Activated CD4-positive, alpha-beta T cell treated with anti-CD3 and anti-CD28 coated beads for 1 hour (primary cell): ENCODE results near the gene SHLD1.

Experiments
- DNase-seq: peaks from one replicate; pipeline ENCODE4 v3.0.0-alpha.2; 2020

The SHLD1 gene

DNA sequence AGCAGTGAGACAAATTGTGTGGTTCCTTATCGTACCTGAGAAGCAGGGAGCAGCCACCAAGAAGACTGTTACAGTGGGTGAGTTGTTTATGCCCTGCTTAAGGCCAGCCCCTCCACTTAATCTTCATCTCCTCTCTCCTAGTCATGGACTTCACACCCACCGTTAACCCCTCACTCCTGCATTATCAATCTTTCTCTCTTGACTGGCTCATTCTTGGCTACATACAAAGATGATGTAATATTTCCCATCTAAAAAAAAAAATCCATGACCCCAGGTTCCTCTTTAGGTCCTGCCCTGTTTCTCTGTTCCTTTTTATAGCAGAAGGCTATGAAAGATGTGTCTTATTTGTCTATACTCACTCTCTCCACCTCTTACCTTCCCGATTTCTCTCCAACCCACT lies 72.4 kb downstream of the SHLD1 start:
- no peak for DNase-seq

DNA sequence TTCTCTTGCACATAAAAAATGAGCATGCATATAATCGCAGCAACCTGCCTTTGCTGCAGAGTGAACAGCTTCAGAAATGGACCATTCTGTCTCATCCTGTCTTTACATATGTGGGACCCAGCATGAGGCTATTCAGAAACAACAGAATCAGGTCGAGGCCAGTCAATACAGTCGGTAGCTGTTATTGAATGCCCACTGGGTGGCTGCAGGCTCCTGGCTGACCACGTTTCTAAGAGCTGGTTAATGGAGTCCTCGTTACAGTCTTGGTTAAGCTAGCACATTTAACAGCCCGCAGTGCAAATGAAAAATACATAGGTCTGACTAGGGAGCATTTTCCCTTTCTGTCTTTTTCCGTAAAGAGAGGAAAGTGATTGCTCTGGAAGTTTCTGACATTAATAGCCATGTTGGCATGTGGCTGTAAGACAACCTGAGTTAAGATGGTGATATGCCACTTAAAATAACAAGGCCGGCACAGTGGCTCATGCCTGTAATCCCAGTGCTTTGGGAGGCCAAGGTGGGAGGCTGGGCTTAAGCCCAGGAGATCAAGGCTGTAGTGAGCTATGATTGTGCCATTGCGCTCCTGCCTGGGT lies 75.0 kb downstream of the SHLD1 start:
- DNase-seq = no peak

DNA sequence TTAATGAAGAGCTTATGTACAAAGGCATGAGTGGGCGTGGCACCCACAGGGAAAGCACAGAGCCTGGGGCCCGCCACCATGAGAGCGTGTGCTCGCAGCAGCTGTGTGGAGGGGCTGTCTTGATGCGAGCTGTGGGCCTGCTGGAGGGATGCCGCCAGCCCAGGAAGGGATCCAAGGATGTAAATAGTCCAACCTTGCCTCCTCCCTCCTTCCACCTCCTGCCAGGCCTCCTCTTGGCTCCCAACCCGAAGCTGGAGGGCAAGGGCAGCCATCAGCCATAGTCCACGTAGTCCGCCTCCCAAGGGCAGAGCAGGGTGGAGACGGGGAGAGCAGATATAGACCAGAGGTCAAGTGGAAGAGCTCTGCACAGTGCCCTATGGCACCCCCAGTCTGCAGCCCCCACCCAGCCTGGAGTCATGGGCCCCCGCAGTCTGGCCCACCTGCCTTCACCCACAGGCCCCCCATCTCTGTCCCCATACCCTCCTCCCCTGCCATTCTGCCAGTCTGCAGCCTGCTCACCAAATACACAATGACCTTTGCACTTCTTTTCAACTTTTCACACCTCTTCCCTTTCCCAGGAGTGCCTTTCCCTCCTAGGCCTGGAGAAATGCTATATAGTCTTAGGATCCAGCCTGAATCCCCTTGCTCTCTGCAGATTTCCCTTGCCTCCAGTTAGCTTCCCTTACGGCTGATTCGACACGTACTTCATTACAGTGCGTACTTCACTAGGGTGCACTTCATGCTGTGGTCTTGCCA lies 77.1 kb downstream of the SHLD1 start:
- no peak for DNase-seq

DNA sequence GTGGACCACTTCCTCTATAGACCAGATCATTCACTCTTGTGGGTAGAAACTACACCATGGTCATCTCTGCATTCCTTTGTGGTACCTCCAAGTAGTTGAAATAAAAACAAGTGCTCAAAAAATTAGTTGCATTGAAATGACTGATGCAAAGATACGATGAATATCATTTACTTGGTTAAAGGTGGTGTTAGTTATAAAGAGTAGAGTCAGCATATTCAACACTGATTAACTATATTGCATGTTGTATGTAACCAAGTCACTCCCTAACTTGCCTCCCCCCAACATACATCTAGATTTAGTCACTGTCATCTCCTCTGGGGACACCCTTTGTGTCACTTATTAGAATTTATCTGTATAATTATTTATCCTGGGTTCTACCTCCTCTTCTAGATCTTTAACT lies 77.7 kb downstream of the SHLD1 start:
- DNase-seq = no peak

DNA sequence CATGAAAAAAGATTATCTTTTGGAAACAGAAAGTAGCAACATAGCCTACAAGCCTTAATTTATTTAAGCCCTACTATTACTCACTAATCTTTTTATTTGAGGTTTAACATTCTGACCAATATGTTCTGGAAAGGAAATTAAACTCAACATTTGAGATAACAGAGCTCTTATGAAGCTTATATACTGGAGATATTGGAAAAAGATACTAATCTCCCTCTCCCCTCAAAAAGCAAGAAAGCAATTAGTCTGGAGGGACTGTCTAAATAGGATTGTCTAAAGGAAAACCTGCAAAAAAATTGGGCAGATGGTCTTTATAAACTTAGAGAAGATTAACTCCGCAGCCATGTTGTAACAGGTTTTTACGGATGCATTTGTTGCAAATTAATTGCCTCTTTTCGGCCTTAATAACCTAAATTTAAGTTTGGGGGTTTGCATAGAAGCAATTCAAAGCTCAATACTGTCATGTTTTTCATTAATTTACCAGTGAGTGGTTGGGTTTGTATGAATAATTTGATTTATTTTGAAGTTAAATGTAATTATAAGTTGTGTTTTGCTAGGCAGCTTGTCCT lies 79.1 kb downstream of the SHLD1 start:
- DNase-seq = no peak

DNA sequence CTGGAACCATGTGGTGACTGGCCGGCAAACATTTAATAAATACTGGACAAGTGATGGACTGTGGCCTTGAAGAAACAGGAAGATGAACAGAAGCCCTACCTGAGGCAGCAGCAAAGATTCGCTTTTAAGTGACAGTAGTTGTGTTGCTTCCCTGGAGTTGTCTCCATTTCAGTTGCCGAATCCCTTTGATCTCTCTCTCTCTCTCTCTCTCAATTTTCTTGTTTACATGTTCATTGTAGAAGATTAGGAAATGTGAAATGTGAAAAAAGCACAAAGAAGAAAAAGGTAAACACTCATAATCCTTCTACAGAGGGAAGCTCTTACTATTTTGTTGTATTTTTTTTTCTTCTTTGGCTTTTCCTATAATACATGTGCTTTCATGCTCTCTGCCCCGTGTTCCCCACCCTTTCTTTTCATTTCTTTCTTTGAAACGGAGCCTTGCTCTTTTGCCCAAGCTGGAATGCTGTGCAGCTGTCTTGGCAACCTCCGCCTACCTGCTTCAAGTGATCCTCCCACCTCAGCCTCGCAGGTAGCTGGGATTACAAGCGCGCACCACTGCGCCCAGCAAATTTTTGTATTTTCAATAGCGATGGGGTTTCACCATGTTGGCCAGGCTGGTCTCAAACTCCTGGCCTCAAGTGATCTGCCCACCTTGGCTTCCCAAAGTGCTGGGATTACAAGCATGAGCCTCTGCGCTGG lies 81.5 kb downstream of the SHLD1 start:
- no peak for DNase-seq

DNA sequence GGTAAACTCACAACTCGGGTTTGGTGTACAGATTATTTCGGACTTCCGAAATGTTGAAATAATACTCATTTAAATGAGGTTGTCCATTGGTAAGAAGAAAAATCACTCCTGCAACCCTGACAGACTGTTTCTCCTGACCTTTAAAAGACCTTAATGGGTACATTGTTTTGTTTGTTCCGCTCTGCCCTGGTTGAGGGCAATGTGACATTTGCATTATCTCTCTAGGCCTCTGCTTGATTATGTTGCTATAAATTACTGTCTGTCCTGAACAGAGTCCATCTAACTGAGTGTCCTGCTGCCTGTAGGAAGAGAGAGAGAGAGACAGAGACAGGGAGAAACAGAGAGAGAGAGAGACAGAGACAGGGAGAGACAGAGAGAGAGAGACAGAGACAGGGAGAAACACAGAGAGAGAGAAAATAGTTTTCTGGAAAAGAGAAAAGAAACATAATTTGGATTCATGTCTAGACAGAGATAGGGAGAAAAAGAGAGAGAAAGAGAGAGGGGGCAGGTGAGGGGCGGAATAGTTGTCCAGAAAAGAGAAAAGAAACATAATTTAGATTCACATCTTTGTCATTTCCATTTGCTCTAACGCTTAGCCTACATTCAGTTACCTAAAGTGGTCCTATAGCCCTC lies 83.2 kb downstream of the SHLD1 start:
- no peak for DNase-seq

DNA sequence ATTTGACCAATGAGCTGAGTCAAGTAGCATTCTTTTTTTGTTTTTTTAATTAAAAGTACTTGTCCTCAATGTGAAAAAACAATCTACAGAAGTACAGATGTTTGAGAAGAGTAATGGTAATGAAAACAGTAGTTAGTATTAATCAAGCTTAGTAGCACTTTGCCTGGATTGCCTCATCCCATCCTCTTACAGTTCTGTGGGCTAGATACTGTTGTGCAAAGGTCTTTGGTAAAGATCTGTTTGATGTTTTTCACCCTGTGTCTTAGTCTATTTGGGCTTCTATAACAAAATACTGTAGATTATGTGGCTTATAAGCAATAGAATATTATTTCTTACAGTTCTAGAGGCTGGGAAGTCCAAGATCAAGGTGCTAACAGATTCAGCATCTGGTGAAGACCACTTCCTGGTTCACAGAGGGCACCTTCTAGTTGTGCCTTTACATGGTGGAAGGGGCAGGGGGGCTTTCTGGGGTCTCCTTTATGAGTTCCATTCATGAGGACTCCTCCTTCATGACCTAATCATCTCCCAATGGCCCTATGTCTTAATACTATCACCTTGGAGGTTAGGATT lies 84.3 kb downstream of the SHLD1 start:
- DNase-seq = no peak

DNA sequence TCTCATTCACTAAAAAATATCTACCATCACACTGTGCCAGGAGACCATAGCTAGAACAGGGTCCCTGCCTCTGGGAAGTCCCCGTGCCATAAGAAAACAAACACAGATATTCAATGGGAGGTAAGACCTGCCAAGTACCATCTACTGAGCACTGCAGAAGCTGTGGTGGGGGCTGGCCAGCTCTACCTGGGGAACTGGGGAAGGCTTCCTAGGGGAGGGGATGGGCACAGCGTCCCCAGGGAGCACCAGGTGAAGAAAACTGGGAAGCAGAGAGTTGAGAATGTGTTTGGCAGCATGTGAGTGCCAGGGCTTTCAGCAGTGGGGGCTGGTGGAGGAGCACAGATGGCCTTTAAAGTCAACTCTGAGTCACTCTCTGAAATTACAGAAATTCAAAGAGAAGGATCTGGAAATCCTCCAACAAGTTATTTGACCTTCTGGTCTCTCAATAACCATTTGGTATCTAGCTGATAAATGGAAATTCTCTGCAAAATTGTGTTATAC lies 85.2 kb downstream of the SHLD1 start:
- no peak for DNase-seq

DNA sequence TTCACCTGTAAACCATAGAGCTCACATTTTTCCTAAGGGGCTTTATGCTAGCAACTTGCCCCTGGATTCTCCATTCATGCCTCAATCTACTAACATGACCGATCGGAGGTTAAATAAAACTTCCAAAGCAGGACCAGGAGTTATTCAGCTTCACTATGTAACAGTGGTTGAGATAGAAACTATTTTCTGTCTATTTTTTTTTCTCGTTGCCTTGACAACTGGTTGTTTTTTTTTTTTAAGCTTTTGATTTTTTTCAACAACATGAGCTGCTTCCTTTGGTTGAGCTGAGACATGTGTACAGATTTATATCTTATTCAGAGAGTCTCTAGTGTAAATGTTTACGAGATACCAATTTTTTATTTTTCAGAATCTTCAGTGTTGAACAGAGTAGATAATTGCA lies 85.7 kb downstream of the SHLD1 start:
- no peak for DNase-seq

DNA sequence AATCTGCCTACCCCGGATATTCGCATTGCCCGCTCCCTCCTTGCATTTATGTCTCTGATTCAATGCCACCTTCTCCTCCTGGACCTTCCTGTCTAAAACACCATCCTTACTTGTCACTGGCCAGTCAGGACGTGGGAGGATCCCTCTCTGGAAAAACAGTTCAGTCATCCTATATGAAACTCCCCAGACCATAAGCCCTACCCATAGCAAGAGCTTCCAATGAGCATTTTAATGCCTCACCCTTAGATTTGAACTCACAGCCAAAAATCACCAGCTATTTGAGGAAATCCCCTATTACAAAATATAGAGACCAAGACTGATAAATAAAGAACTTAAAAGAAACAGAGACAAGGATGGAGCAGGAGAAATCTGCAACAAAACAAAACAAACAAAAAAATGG lies 86.4 kb downstream of the SHLD1 start:
- no peak for DNase-seq

DNA sequence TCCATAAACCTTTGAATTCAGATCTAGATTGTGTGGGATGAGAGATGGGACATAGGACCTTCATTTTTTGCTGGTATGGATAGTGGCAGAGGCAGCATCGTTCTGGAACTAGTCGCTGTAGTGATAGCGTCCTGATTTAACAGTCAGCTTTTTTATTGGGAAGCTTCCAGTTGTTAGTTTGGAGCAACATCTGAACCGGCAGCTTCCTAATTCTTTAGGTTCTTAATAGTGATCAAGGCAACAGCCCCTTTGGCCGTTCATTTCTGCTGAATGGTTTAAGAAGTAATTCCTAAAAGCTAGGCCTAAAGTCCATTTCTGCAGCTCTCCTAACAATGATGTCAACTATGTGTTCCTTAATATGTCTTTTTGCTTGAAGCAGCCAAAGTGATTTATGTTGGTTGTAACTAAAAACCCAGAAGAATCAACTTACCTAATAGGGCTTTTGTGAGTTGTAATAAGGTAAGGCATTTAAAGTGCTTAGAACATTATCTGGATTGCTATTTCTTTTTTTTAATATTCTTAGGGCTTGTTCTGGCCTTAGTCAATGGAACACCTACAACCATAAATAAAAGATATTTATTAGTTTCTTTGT lies 90.3 kb downstream of the SHLD1 start:
- no peak for DNase-seq

DNA sequence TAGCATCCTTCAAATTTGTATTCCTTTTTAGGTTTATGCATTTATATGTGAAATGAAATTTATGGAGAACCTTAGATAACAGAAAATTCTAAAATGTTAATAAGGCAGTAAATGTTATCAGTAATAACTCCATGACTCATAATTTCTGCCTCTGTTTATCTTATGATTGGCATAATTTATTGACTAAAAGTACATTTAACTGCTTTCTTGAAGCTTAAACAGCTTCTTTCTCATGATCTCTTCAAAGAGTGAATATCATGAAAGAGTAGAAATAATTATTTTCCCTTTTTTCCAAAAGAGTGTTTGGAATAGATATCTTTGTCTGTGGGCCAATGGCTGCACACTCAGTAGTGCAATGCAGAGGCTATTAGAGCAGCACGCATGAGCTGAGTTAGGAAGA lies 91.3 kb downstream of the SHLD1 start:
- DNase-seq = no peak

DNA sequence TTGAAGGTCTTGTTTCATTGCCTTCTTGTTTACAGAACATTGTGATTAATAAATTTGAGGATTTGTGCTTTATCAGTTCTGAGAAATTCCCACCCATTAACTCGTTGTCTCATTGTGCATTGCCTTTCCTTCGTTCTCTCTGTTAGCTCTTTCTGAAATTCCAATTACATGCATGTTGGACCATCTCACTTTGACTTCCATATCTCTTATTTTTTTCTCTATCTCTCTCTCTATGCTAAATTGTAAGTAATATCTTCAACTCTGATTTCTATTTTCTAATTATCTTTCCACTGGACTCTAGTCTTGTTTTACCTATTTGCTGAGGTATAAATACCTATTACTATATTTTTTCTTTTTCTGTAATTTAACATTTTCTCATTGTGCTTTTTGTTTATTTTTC lies 92.3 kb downstream of the SHLD1 start:
- no peak for DNase-seq

DNA sequence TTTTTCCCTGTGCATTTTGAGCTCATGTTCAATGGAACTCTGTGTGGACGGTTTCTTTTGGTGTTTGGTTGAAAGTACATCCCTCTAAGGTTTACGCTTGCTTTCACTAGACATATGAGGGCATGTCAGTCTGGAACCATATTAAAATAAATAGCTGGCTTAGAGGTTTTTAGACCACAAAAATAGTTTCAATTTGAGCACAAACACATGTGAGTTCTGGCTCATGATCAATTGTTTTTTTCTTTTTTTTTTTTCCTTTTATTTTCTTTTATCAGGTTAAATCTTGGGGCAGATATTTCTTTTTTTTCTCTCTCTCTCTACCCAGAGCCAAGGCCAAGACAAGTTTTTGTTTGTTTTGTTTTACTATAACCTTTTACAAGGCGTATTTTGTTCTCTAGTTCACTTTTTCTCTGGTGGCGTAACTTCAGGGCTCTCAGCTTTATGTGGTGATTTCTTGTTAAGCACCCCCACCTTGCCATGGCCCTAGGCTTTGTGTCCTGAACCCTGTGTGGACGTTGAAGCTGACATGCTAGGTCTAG lies 92.9 kb downstream of the SHLD1 start:
- no peak for DNase-seq

DNA sequence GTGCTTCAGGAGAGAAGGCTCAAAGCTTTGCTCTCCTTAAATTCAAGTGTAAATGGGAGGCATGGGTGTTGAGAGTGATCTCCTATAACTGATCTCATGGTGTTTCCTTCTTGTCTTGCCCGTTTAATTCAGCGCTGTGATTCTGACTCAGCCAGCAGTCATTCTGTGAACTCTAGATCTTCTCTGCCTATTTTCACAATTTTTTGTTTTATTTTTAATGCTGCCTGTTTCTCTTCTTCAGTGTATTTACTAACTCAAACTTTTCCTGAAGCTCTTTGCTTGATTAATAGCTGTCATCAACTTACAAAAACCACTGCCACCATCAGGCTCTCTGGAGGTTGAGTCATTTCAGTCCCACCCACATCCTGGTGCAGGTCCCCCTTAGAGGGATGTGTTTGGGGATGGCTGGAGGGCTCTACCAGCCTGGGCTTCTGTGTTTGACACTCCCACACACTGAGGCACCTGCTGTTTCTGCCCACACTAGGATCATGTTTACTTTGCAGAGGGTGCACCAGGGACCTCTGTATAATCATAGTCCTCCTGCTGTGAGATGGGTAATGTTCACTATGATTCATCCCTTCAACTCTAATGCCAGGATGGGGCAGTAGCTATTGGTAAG lies 94.0 kb downstream of the SHLD1 start:
- peak; percentile 26 for DNase-seq

DNA sequence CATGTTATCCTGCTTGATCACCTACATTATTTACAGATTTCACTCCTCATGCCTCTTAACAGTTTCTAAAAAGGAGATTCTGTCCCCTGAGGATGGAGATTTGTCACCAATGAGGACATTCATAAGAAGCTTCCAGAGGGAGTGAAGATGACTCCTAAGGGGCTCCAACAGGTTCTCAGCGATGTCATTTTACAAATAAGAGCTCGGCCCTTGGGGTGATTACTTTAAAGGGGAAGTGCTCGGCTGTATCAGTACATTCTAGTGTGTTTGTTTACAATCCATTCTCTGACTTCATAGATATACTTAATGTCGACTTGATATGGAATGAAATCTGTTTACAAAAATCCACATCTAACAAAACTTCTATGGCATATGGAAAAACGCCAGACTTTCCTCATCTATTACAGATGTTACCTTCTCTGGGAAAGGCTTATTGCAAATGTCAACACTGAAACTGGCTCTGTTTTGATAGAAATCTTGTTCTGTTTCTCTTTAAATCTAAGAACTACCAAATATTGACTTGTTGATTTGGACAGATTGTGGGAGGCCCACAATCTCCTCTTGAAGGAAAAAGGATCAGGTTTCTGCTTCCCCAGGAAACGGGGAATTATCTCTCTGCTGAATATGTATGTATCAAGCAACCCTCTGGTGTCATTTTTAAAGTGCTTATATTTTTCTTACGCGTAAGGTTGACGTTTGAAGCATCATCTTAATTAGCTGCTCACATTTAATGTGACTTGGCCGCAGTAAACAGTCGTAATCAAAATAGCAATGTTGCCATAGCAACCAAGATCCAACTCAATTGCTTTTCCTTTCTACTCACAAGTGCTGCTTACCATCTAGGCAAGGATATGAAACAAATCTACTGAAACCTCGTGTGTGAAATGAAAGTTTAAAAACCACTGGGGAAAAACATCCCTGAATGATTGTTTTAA lies 95.7 kb downstream of the SHLD1 start:
- DNase-seq = no peak

DNA sequence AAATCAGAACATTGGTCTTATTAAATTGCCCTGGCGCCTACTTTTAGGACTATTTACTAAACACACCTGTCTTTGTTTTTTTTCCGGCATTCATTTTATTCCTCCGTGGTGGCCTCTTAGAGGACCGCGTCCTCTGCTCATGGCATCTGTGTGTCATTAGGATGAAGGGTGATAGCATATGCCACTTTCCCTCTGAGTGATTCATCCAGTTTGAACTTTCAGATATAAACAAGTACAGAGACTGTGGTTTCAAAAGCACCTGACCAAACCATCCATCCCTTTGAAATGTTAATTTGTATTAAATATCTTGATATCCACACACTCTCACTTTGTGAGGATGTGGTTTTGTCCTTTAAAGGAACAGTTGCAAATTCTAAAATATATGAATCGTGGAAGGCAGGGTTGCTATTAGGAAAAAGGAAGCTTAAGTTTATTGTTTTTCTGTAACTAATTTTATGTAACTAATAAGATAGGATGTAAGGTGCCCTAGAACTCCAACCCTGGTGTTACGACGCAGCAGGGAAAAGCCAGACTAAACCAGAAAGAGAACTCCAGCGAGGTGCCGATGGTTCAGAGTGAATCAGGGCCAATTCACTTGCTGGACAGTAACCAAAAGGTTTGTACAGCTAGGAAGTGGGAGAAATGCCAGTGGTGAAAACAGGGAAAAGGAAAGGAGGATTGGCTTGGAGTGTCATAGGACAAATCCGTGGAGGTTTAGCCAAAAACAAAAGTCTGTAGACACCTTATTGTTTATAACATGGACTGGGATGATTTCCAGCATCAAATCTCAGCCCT lies 98.7 kb downstream of the SHLD1 start:
- no peak for DNase-seq

DNA sequence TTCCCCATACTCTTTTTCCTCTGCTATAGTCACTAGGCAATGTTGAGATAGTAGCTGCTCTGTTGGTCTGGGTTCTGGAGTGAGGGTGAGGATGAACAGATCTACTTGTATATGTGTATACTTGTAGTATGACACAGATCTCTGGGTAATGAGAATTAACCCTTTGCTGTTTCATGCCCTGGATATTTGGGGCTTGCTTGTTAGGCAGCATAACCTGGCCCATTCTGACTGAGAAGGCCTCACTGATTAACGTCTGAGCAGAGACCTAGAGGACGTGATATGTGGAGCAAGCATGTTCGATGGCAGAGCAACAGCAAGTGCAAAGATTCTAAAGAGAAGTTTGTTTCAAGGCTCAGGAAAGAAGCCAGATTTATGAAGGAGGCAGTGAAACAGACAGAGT lies 105.7 kb downstream of the SHLD1 start:
- DNase-seq = no peak

DNA sequence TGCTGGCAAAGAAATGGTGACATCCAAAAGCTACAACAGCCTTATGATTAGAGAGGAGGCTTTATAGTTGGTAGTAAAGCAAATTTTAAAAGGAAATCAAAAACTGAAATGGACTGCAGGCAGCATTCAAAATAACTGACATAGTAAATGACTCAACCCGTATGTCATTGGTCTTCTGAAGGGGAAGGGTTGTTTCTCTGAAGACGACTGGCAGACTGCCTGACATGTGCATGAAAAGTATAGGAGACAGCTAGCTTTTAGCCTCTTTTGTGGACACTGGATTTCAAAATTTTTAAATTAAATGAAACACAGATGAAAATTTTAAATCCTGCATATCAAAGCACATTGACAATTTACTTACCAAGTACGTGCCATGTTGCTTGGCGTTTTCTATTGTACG lies 109.4 kb downstream of the SHLD1 start:
- no peak for DNase-seq
